ENCODE results near the gene WNT5B. TPM values are rescaled to one million over a fixed set of nuclear protein-coding genes. Genes with fewer than 3 reads are reported as not detected.

Gene WNT5B
- total RNA-seq, 1 donor from 2014 or later: 2.1 TPM

GRCh38 chr12:1622406-1622805 lies 6.6 kb upstream of the WNT5B start:
- peaks cover 16% of the 10 kb centered on the region for H3K4me1 ChIP-seq
- no peaks in the 10 kb centered on the region for H3K9me3 ChIP-seq (replicated peaks)
- intact Hi-C loops (cut with micrococcal nuclease): no loop called here
- H3K27ac ChIP-seq (replicated peaks): no peak overlapping the region
- DNase-seq: no peak
- TF ChIP-seq CTCF (IDR thresholded peaks at IDR 0.05; ENCODE audit: borderline replicate concordance): no peak
- no peaks in the 10 kb centered on the region for H3K36me3 ChIP-seq
- H3K4me3 ChIP-seq: no peak overlapping the region
- H3K27me3 ChIP-seq (ENCODE audit: low read depth): no peaks in the 10 kb centered on the region

GRCh38 chr12:1629338-1630132 lies 504 bp downstream of the WNT5B start:
- intact Hi-C loops (cut with micrococcal nuclease): loop anchor here (10.0 kb wide), 1 partner anchor 305 kb away; no protein-coding TSS in a partner anchor
- Histone ChIP-seq H3K9me3 (replicated peaks) (no peaks in the 10 kb centered on the region), H3K4me3 (peak overlapping the region; percentile 72), H3K4me1 (peaks cover 67% of the 10 kb centered on the region), H3K27me3 (ENCODE audit: low read depth) (peaks cover 6% of the 10 kb centered on the region), H3K36me3 (no peaks in the 10 kb centered on the region), H3K27ac (replicated peaks) (peak overlapping the region; percentile 51)
- no peak for DNase-seq
- peak; percentile 19 for TF ChIP-seq CTCF (IDR thresholded peaks at IDR 0.05; ENCODE audit: borderline replicate concordance)

GRCh38 chr12:1630133-1630826 lies 1.2 kb downstream of the WNT5B start:
- H3K36me3 ChIP-seq: no peaks in the 10 kb centered on the region
- H3K4me3 ChIP-seq: peak overlapping the region; percentile 72
- H3K27me3 ChIP-seq (ENCODE audit: low read depth): peaks cover 6% of the 10 kb centered on the region
- DNase-seq: peak; percentile 63
- peak; percentile 31 for TF ChIP-seq CTCF (IDR thresholded peaks at IDR 0.05; ENCODE audit: borderline replicate concordance)
- intact Hi-C loops (cut with micrococcal nuclease): loop anchor here (10.0 kb wide), 1 partner anchor 305 kb away; no protein-coding TSS in a partner anchor
- H3K4me1 ChIP-seq: peaks cover 67% of the 10 kb centered on the region
- H3K9me3 ChIP-seq (replicated peaks): no peaks in the 10 kb centered on the region
- peak overlapping the region; percentile 51 for H3K27ac ChIP-seq (replicated peaks)

- no peaks in the 10 kb centered on the region for H3K9me3 ChIP-seq (replicated peaks)
- no peaks in the 10 kb centered on the region for H3K36me3 ChIP-seq
- peak overlapping the region; percentile 72 for H3K4me3 ChIP-seq
- H3K27ac ChIP-seq (replicated peaks): peak overlapping the region; percentile 51
- H3K4me1 ChIP-seq: peaks cover 60% of the 10 kb centered on the region
- no peak for TF ChIP-seq CTCF (IDR thresholded peaks at IDR 0.05; ENCODE audit: borderline replicate concordance)
- H3K27me3 ChIP-seq (ENCODE audit: low read depth): peaks cover 6% of the 10 kb centered on the region
- DNase-seq: no peak
- intact Hi-C loops (cut with micrococcal nuclease): loop anchor here (10.0 kb wide), 1 partner anchor 304 kb away; no protein-coding TSS in a partner anchor
These were observed 2.0 kb downstream of the WNT5B start for GRCh38 chr12:1630827-1631591.

- H3K36me3 ChIP-seq: no peaks in the 10 kb centered on the region
- DNase-seq: no peak
- TF ChIP-seq CTCF (IDR thresholded peaks at IDR 0.05; ENCODE audit: borderline replicate concordance): no peak
- peaks cover 6% of the 10 kb centered on the region for H3K27me3 ChIP-seq (ENCODE audit: low read depth)
- H3K4me3 ChIP-seq: no peak overlapping the region
- peak overlapping the region; percentile 27 for H3K27ac ChIP-seq (replicated peaks)
- no peaks in the 10 kb centered on the region for H3K9me3 ChIP-seq (replicated peaks)
- intact Hi-C loops (cut with micrococcal nuclease): loop anchor here (10.0 kb wide), 1 partner anchor 302 kb away; no protein-coding TSS in a partner anchor
- peaks cover 58% of the 10 kb centered on the region for H3K4me1 ChIP-seq
These were observed 3.7 kb downstream of the WNT5B start for GRCh38 chr12:1632702-1633101.
